ENCODE results near the gene RAB44. TPM values are rescaled to one million over a fixed set of nuclear protein-coding genes. Genes with fewer than 3 reads are reported as not detected.
A peak's percentile ranks its signal among the peaks of the same experiment; 100 is the strongest.

The RAB44 gene
- total RNA-seq, 1 donor from 2014 or later, result 0.11 TPM

- no peak for DNase-seq (ENCODE audit: low spot score)
- intact Hi-C loops (cut with DNase I), result loop anchor here (5.0 kb wide), 2 partner anchors 73 to 242 kb away; partner anchors contain the start of genes KCTD20 and PXT1
Observed at GRCh38 chr6:36683656-36684446, 13.8 kb upstream of the RAB44 start.

GRCh38 chr6:36684447-36684812 lies 13.2 kb upstream of the RAB44 start:
- intact Hi-C loops (cut with DNase I), result loop anchor here (5.0 kb wide), 2 partner anchors 73 to 242 kb away; partner anchors contain the start of genes KCTD20 and PXT1
- DNase-seq (ENCODE audit: low spot score), result no peak

- intact Hi-C loops (cut with DNase I), result no loop called here
- DNase-seq (ENCODE audit: low spot score), result no peak
Observed at GRCh38 chr6:36685166-36685924, 12.3 kb upstream of the RAB44 start.

GRCh38 chr6:36685926-36686667 lies 11.5 kb upstream of the RAB44 start:
- intact Hi-C loops (cut with DNase I), result no loop called here
- no peak for DNase-seq (ENCODE audit: low spot score)

- DNase-seq (ENCODE audit: low spot score), result no peak
- intact Hi-C loops (cut with DNase I), result no loop called here
Observed at GRCh38 chr6:36686668-36687513, 10.7 kb upstream of the RAB44 start.

- no peak for DNase-seq (ENCODE audit: low spot score)
- intact Hi-C loops (cut with DNase I), result no loop called here
Observed at GRCh38 chr6:36688063-36688738, 9.4 kb upstream of the RAB44 start.

GRCh38 chr6:36688739-36689075 lies 8.9 kb upstream of the RAB44 start:
- intact Hi-C loops (cut with DNase I), result no loop called here
- no peak for DNase-seq (ENCODE audit: low spot score)

- intact Hi-C loops (cut with DNase I), result no loop called here
- DNase-seq (ENCODE audit: low spot score), result no peak
Observed at GRCh38 chr6:36691011-36691410, 6.6 kb upstream of the RAB44 start.

- no peak for DNase-seq (ENCODE audit: low spot score)
- intact Hi-C loops (cut with DNase I), result no loop called here
Observed at GRCh38 chr6:36691612-36692011, 6.0 kb upstream of the RAB44 start.

- intact Hi-C loops (cut with DNase I), result no loop called here
- DNase-seq (ENCODE audit: low spot score), result peak; percentile 88
Observed at GRCh38 chr6:36692220-36692619, 5.4 kb upstream of the RAB44 start.

GRCh38 chr6:36692861-36693702 lies 4.5 kb upstream of the RAB44 start:
- no peak for DNase-seq (ENCODE audit: low spot score)
- intact Hi-C loops (cut with DNase I), result no loop called here

GRCh38 chr6:36694616-36695015 lies 3.0 kb upstream of the RAB44 start:
- intact Hi-C loops (cut with DNase I), result no loop called here
- no peak for DNase-seq (ENCODE audit: low spot score)

GRCh38 chr6:36695414-36695813 lies 2.2 kb upstream of the RAB44 start:
- intact Hi-C loops (cut with DNase I), result no loop called here

GRCh38 chr6:36698196-36698595 lies 570 bp downstream of the RAB44 start:
- intact Hi-C loops (cut with DNase I), result no loop called here
- no peak for DNase-seq (ENCODE audit: low spot score)

More at GRCh38 chr6:36695414-36695813, 2.2 kb upstream of the RAB44 start:
- no peak for DNase-seq (ENCODE audit: low spot score)

- intact Hi-C loops (cut with DNase I), result no loop called here
- DNase-seq (ENCODE audit: low spot score), result no peak
Observed at GRCh38 chr6:36698871-36699271, 1.2 kb downstream of the RAB44 start.

GRCh38 chr6:36699348-36699747 lies 1.7 kb downstream of the RAB44 start:
- intact Hi-C loops (cut with DNase I), result no loop called here
- DNase-seq (ENCODE audit: low spot score), result no peak

GRCh38 chr6:36700071-36700812 lies 2.6 kb downstream of the RAB44 start:
- intact Hi-C loops (cut with DNase I), result no loop called here
- no peak for DNase-seq (ENCODE audit: low spot score)
